HepG2 (cell line): Measurements from ENCODE around the gene SIX5.

ENCODE experiments used
- DNMT1 ChIP-seq: sonication (generic); formaldehyde crosslinking; IDR thresholded peaks from 2 replicates; pipeline ENCODE4 v1.5.1; 2020; ENCODE audit warnings: mild to moderate bottlenecking, missing genetic modification reagents
- JUNB ChIP-seq: sonication (generic); formaldehyde crosslinking; IDR thresholded peaks from 2 replicates; pipeline ENCODE4 v1.8.0; 2022; ENCODE audit warnings: missing genetic modification reagents, mild to moderate bottlenecking, borderline replicate concordance
- NFIC ChIP-seq: IDR thresholded peaks from 2 replicates; pipeline ENCODE4 v1.6.1; 2012; ENCODE audit warnings: mild to moderate bottlenecking, low read length, inconsistent platforms
- POLR2A ChIP-seq, 2 experiments: IDR thresholded peaks; 2 replicates each; pipeline ENCODE4 v1.6.1; 2011; ENCODE audit warnings: low read depth in 2 of 2, low read length in 2 of 2, mild to moderate bottlenecking in 1 of 2, moderate library complexity in 1 of 2; ENCODE audit not compliant: insufficient read depth in 1 of 2
- ZBTB1 ChIP-seq: sonication (generic); formaldehyde crosslinking; IDR thresholded peaks from 2 replicates; pipeline ENCODE4 v1.4.0; 2020; ENCODE audit warnings: missing genetic modification reagents, borderline replicate concordance
- TF ChIP-seq, protein P1 (sequence below): sonication (generic); formaldehyde crosslinking; IDR thresholded peaks from 2 replicates; pipeline ENCODE4 v1.4.0; 2020; ENCODE audit warnings: missing genetic modification reagents
- TF ChIP-seq, protein P2 (sequence below): sonication (generic); formaldehyde crosslinking; IDR thresholded peaks from 2 replicates; pipeline ENCODE4 v1.4.0; 2020; ENCODE audit warnings: low read depth, mild to moderate bottlenecking, missing genetic modification reagents

DNA sequence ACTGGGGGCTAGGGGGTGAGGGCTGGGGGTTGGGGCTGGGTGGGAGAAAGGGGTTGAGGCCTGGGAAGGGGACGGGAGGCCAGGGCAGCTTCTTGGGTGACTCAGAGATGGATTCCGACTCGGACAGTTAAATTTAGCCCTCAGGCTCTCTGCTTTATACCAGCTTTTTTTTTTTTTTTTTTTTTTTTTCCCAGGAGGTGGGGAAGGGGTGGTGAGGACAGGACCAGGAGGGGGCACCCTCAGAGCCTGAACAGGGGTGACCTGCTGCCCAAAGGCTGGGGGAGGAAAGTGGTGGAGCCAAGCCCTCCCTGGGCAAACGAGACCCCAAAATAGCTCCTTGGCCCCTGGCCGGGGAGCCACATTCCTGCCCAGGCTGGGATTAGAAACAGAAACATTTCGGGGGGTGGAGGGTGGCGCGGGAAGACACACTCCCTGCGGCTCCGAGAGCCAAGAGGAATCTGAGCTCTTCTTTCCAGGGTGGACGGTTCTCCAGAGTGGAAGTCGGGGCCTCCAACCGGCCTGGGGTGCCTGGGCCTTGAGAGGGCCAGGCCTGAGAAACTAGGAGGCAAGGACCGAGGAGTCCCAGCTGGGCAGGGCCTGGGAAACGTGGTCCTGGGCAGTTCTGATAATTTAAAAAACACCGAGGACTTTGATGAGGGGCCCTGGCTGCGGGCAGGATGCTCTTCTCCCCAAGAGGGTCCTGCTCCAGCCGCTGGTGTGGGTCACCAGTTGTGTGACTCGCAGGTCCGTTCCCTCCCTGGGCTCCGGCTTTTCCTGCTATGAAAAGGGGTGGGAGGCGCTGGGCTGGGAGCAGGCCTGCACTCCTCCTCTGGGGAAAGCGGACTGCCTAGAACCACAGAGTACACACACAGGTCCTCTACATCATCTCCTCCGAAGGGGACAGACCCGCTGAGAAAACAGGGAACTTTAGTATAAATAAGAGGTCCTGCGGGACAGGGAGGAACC lies 14.1 kb upstream of the SIX5 start:
- TF ChIP-seq, protein P1, sequence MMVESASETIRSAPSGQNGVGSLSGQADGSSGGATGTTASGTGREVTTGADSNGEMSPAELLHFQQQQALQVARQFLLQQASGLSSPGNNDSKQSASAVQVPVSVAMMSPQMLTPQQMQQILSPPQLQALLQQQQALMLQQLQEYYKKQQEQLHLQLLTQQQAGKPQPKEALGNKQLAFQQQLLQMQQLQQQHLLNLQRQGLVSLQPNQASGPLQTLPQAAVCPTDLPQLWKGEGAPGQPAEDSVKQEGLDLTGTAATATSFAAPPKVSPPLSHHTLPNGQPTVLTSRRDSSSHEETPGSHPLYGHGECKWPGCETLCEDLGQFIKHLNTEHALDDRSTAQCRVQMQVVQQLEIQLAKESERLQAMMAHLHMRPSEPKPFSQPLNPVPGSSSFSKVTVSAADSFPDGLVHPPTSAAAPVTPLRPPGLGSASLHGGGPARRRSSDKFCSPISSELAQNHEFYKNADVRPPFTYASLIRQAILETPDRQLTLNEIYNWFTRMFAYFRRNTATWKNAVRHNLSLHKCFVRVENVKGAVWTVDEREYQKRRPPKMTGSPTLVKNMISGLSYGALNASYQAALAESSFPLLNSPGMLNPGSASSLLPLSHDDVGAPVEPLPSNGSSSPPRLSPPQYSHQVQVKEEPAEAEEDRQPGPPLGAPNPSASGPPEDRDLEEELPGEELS (CRISPR knock-in tag), result no peak
- TF ChIP-seq DNMT1, result no peak
- TF ChIP-seq, protein P2, sequence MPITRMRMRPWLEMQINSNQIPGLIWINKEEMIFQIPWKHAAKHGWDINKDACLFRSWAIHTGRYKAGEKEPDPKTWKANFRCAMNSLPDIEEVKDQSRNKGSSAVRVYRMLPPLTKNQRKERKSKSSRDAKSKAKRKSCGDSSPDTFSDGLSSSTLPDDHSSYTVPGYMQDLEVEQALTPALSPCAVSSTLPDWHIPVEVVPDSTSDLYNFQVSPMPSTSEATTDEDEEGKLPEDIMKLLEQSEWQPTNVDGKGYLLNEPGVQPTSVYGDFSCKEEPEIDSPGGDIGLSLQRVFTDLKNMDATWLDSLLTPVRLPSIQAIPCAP (CRISPR knock-in tag), result no peak
- no peak for TF ChIP-seq JUNB (CRISPR knock-in tag)
- TF ChIP-seq ZBTB1 (CRISPR knock-in tag), result no peak
- TF ChIP-seq NFIC, result no peak
- TF ChIP-seq POLR2A (IDR thresholded peaks at IDR 0.05; ENCODE audit: insufficient read depth in 1 of 2, low read depth in 2 of 2, low read length in 2 of 2), result no peak
